Stimulated activated CD8-positive, alpha-beta memory T cell treated with anti-CD3 and anti-CD28 coated beads, Interleukin-7, amount 100 ng/mL, for 48 hours (primary cell): ENCODE measurements around the gene MIPOL1.
"Not testable (repeated sequence)": the region's sequence is repeated elsewhere in the genome, so short reads cannot be mapped to it uniquely, and the experiment has no call there.

Experiments
- DNase-seq, 2 donors: peaks; one replicate each; pipeline ENCODE4 v3.0.0-alpha.2; 2020; ENCODE audit warnings: low read depth in 1 of 2; ENCODE audit errors: extremely low read depth in 1 of 2

MIPOL1 gene

GRCh38 chr14:37384870-37385596 is 187.3 kb downstream of the MIPOL1 start:
- DNase-seq: no peak

- not testable (repeated sequence) for DNase-seq
These were observed 199.6 kb downstream of the MIPOL1 start for GRCh38 chr14:37397157-37397940.

DNA sequence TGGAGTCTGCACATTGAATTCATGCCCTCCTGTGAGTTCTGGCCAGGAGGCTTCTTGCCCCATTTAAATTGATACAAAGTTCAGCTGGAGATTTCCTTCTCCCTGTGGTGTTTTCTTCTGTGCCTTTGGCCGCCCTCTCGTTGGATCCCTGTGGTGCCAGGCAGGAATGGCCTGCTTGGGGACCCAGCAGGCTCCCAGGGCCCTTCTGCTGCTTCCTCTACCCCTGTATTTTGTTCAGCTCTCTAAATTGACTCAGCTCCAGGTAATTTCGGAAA is 200.1 kb downstream of the MIPOL1 start:
- DNase-seq: no peak

DNA sequence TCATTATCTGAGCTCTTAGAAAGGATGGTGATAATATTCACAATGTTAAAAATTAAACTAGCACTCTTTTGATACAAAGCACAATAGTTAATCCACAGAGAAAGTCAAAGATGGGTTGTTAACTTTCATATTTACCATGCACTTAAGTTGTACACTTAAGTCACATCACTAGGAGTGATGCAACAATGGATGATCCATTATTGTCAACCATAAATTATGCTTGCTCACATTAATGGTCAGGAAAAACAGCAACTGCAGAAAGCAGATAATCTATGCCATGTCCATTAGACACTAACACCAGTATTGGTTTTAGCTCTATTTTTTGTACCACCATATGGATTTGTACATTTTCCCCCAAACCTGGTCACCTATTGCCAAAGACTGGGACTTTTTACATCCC is 201.8 kb downstream of the MIPOL1 start:
- DNase-seq: no peak

- no peak for DNase-seq
These were observed 203.4 kb downstream of the MIPOL1 start for GRCh38 chr14:37401093-37401492.

DNA sequence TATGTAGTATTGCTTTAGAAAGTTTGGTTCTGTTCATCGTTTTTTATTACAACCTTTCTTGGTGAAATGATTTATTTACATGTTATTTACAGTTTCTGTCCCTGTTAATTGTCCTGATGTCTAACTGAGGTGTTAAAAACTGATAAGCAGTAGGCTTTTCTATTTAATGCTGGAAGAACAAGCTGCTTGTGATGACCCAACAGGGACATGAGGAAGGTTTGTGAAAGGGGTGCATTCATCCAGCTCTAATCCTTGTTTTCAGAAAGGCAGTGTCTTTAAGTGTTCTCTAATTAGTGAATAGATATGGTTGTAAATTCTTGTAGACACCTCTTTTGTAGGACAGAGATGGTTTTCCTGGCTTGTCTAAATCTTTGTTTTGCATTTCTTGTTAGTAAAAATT is 205.9 kb downstream of the MIPOL1 start:
- no peak for DNase-seq

GRCh38 chr14:37406095-37406494 is 208.4 kb downstream of the MIPOL1 start:
- no peak for DNase-seq

DNA sequence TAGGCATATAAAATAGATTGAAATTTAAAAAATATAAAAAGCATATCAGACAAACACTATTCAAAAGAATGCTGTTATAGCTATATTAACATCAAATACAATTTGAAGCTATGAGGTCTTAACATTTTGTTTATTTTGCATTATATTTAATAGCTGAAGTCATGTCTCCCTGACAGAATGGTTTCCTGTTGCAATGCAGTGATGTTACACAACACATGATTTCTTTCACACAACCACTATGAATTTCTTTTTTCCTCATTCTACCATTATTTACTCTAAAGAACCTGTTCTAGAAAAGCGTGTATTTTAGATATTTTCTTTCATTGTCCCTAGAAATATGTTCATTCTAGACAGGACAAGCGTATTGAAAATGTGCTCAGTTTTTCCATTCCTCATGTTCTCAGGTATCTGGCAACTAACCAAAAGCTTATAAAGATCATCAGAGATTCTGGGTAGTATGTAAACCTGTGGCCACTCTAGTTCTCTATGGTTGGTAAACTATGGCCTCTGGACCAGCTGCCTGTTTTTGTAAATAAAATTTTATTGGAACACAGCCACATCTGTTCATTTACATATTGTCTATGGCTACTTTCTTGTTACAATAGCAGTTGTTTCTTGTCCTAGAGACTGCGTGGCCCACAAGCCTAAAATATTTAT is 213.5 kb downstream of the MIPOL1 start:
- DNase-seq: no peak

GRCh38 chr14:37413050-37413449 is 215.3 kb downstream of the MIPOL1 start:
- no peak for DNase-seq

DNA sequence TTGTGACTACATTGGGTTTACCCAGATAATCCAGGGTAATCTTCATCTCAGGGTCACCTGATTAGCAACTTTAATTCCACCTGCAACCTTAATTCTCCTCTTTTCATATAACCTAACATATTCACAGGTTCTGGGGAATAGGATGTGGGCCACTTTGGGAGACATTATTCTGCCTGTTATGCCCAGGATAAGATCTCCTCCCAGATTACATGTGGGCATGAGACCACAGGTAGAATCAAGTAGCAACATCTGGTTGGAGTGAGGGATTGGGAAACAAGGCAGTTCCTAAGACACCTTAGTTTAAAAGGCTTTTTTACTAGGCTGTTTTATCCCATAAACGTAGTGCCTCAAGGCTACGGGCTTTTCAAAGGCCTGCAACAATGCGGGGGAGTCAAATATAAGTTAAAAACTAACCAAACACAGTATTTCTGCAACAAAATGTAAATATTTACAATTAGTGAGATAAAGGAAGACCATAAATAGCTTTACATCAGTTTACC is 215.8 kb downstream of the MIPOL1 start:
- DNase-seq: no peak

DNA sequence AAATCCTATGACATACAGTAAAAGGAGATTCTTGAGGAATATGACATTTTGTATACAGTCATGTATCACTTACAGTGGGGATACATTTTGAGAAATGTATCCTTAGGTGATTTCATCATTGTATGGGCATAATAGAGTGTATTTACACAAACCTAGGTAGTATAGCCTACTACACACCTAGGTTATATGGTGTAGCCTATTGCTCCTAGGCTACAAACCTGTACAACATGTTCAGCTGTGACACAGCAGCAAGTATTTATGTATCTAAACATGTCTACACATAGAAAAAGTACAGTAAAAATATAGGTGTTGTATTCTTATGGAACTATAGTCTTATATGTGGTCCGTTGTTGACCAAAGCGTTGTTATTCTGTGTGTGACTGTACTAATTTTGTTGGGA is 218.5 kb downstream of the MIPOL1 start:
- no peak for DNase-seq

DNA sequence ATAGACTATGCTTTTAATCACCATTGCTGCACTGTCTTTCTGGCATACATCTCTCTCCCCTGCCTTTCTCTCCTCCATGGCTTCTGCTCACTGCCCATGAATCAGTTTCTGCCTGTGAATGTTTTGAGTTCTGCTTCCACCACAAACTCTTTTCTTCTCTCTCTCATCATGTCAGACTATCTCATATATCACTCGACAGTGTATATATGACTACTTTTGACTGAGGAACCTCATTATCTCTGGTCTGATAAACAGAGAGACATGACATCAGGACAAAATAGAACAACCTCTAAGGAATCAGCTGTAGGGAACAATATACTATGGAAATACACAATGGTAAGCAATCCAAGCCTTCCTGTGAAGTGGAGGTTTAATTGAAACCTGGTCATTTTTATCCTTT is 219.4 kb downstream of the MIPOL1 start:
- no peak for DNase-seq

DNA sequence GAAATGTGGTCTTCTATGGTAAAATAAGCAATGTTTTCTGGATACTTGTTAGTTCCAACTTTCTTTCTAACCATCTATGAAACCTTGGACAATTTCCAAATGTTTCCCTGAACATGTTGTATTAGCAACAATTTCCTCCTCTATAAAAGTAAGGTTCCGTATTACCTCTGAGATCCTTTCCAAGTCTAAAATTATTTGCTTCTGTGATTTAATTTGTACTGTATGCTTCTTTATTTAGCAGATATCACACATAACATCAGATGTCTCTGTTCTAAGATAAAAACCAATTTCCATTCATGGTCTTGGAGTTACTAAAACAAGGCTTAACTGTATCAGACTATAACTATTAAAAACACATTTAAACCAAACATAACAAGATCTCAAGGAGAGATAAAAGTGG is 220.1 kb downstream of the MIPOL1 start:
- no peak for DNase-seq

DNA sequence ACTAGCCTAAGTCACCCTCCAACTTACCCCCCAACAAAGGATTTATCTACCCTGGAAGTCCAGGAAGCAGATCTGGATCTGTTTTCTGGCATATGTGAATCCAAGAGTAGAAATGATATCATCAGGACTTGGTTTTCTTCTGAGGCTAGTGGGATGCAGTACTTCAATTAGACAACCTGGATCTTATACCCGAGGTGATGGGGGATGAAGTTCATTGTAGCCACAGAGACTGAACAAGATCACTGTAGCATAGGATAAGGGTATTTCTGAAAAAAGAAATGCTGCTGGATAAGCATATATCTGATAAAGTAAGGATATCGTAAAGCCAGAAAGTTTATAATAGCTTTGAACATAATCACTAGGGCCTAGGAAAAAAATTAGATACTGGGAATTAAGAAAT is 222.9 kb downstream of the MIPOL1 start:
- no peak for DNase-seq

- DNase-seq: no peak
These were observed 224.6 kb downstream of the MIPOL1 start for GRCh38 chr14:37422319-37422718.

- no peak for DNase-seq
These were observed 225.0 kb downstream of the MIPOL1 start for GRCh38 chr14:37422748-37423147.

- no peak for DNase-seq
These were observed 231.2 kb downstream of the MIPOL1 start for GRCh38 chr14:37428954-37429353.

GRCh38 chr14:37429618-37430017 is 231.9 kb downstream of the MIPOL1 start:
- no peak for DNase-seq

- no peak for DNase-seq
These were observed 237.1 kb downstream of the MIPOL1 start for GRCh38 chr14:37434867-37435266.

DNA sequence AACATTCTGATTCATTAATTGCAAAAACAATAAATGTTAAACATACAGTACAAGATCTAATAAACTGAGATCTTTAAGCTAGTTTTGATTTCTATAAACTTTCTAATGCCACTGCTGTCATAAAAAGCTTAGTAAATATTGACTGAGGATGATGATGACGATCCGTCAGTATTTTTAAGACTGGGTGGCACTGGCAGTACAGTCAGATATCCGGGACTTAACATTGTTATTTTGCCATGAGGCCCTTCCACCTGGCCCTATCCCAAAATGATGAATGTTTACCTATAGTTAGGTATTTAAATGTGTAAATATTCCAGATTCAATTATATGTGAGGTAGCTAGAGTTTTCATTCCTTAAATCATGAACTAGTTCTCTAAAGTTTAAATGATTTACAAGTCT is 238.8 kb downstream of the MIPOL1 start:
- DNase-seq: no peak

DNA sequence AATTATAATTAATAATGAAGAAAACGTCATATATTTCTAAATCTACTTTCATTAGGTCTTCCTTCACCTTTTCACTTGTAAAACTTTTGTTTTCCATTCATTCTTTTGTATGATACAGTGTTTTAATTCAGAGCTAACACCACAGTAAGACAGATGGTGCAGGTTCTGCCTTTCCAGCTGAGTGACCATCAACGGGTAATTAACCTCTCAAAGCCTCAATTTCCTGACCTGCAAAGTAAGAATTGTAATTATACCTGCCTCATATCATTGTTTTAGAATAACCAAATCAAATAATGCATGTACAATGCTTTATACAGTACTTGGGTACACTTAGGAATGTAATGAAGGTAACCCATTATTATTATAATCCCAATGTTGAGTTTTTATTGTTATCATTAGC is 239.8 kb downstream of the MIPOL1 start:
- DNase-seq: no peak

DNA sequence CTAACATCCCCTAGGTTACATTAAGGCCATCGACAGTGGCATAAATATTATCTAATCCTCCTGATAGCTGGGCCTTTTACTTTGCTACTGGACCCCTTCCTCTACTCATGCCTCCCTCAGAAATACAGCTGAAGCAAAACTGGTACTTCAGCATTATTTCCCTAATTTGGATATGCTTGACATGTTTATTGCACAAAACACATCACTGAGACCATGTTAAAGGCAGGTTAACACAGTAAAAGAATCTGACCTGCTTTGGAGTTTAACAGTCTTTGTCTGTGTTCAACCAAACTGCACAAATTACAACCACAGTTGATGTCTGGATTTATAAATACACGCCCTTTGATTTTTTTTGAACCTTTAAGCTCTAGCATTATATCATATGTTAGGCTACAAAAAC is 240.7 kb downstream of the MIPOL1 start:
- DNase-seq: no peak
